HEK293 (cell line): ENCODE results near the gene PRXL2C.
"Not testable (repeated sequence)": the region's sequence is repeated elsewhere in the genome, so short reads cannot be mapped to it uniquely, and the experiment has no call there.

Experiments used
- CTCF ChIA-PET: fragments of 350-600 bp; formaldehyde crosslinking; extraction: SDS; loops from one replicate; lab custom pipeline; 2021; ENCODE audit warnings: antibody characterized with exemption; lab: Yijun Ruan, JAX
- POLR2A ChIA-PET: fragments of 300-600 bp; formaldehyde crosslinking; extraction: SDS; loops from one replicate; lab custom pipeline; 2020; ENCODE audit warnings: antibody characterized with exemption, inconsistent platforms; lab: Yijun Ruan, JAX
- H3K27ac ChIP-seq: fragments of 200-500 bp; sonication (Bioruptor generic); 2 replicates; pipeline ENCODE4 v1.5.1; 2014; ENCODE audit warnings: low read depth, low read length, control low read depth, inconsistent platforms; ENCODE audit errors: extremely low read depth
- H3K36me3 ChIP-seq, 2 experiments: fragments of 200-500 bp in 1 of 2; sonication (Bioruptor generic) in 1 of 2; 1 replicate in 1 of 2; 2 replicates in 1 of 2; pipeline ENCODE4 v1.5.1; 2014 to 2017; ENCODE audit warnings: inconsistent platforms in 2 of 2, low read length in 2 of 2; ENCODE audit not compliant: control insufficient read depth in 2 of 2, insufficient read depth in 1 of 2
- H3K4me1 ChIP-seq: fragments of 200-500 bp; sonication (Bioruptor generic); 2 replicates; pipeline ENCODE4 v1.5.1; 2014; ENCODE audit warnings: mild to moderate bottlenecking, low read length, inconsistent platforms; ENCODE audit not compliant: control insufficient read depth, insufficient read depth
- H3K4me3 ChIP-seq: 2 replicates; pipeline ENCODE4 v1.5.1; 2011; ENCODE audit warnings: low read depth, mild to moderate bottlenecking, control low read depth, low read length, moderate library complexity
- H3K9me3 ChIP-seq: fragments of 200-500 bp; sonication (Bioruptor generic); 2 replicates; pipeline ENCODE4 v1.5.1; 2014; ENCODE audit warnings: low read depth, low read length, inconsistent platforms; ENCODE audit not compliant: control insufficient read depth, insufficient read depth
- BCL11B ChIP-seq: fragments of 450-650 bp; formaldehyde crosslinking; IDR thresholded peaks from 2 replicates; pipeline ENCODE4 v1.5.1; 2016; ENCODE audit warnings: low read depth, missing biosample characterization, missing genetic modification characterization
- KLF9 ChIP-seq: fragments of 450-650 bp; formaldehyde crosslinking; IDR thresholded peaks from 2 replicates; pipeline ENCODE4 v1.5.1; 2016; ENCODE audit warnings: missing biosample characterization, missing genetic modification characterization, low read depth
- MEIS1 ChIP-seq: sonication (generic); formaldehyde crosslinking; IDR thresholded peaks from 2 replicates; pipeline ENCODE4 v1.8.1; 2022; ENCODE audit warnings: missing genetic modification reagents, mild to moderate bottlenecking, borderline replicate concordance
- ZBTB20 ChIP-seq: fragments of 450-650 bp; formaldehyde crosslinking; IDR thresholded peaks from 2 replicates; pipeline ENCODE4 v1.5.1; 2016; ENCODE audit warnings: missing biosample characterization, missing genetic modification characterization
- ZNF132 ChIP-seq: fragments of 450-650 bp; formaldehyde crosslinking; IDR thresholded peaks from 2 replicates; pipeline ENCODE4 v1.5.1; 2017; ENCODE audit warnings: missing biosample characterization, missing genetic modification characterization, borderline replicate concordance
- ZNF146 ChIP-seq: fragments of 450-650 bp; formaldehyde crosslinking; IDR thresholded peaks from 2 replicates; pipeline ENCODE4 v1.5.1; 2016; ENCODE audit warnings: missing biosample characterization, missing genetic modification characterization
- ZNF157 ChIP-seq: fragments of 450-650 bp; formaldehyde crosslinking; IDR thresholded peaks from 2 replicates; pipeline ENCODE4 v1.5.1; 2016; ENCODE audit warnings: missing biosample characterization, missing genetic modification characterization
- ZNF274 ChIP-seq, 2 experiments: fragments of 200-500 bp in 1 of 2; fragments of 450-650 bp in 1 of 2; sonication (Bioruptor generic) in 1 of 2; formaldehyde crosslinking in 1 of 2; IDR thresholded peaks; 2 replicates each; pipeline versions ENCODE4 v1.5.1 to v1.6.1; 2014 to 2016; ENCODE audit warnings: borderline replicate concordance in 1 of 2, inconsistent platforms in 1 of 2, low read length in 1 of 2, missing biosample characterization in 1 of 2, missing genetic modification characterization in 1 of 2
- ZNF335 ChIP-seq: fragments of 450-650 bp; formaldehyde crosslinking; conservative IDR thresholded peaks from 2 replicates; pipeline ENCODE4 v1.5.1; 2016; ENCODE audit warnings: missing biosample characterization, missing genetic modification characterization
- ZNF354C ChIP-seq: fragments of 450-650 bp; formaldehyde crosslinking; IDR thresholded peaks from 2 replicates; pipeline ENCODE4 v1.5.1; 2016; ENCODE audit warnings: missing biosample characterization, missing genetic modification characterization, low read depth, borderline replicate concordance
- ZNF423 ChIP-seq: fragments of 450-650 bp; formaldehyde crosslinking; IDR thresholded peaks from 2 replicates; pipeline ENCODE4 v1.5.1; 2016; ENCODE audit warnings: missing biosample characterization, missing genetic modification characterization
- ZNF585B ChIP-seq: fragments of 450-650 bp; formaldehyde crosslinking; IDR thresholded peaks from 2 replicates; pipeline ENCODE4 v1.5.1; 2016; ENCODE audit warnings: missing biosample characterization, missing genetic modification characterization
- ZNF600 ChIP-seq: fragments of 450-650 bp; formaldehyde crosslinking; IDR thresholded peaks from 2 replicates; pipeline ENCODE4 v1.5.1; 2016; ENCODE audit warnings: missing biosample characterization, missing genetic modification characterization
- ZNF621 ChIP-seq: fragments of 450-650 bp; formaldehyde crosslinking; IDR thresholded peaks from 2 replicates; pipeline ENCODE4 v1.5.1; 2017; ENCODE audit warnings: missing biosample characterization, missing genetic modification characterization
- ZNF670 ChIP-seq: fragments of 450-650 bp; formaldehyde crosslinking; IDR thresholded peaks from 2 replicates; pipeline ENCODE4 v1.5.1; 2016; ENCODE audit warnings: missing biosample characterization, missing genetic modification characterization, low read depth
- ZNF707 ChIP-seq: fragments of 450-650 bp; formaldehyde crosslinking; IDR thresholded peaks from 2 replicates; pipeline ENCODE4 v1.5.1; 2016; ENCODE audit warnings: missing biosample characterization, missing genetic modification characterization
- ZNF776 ChIP-seq: fragments of 450-650 bp; formaldehyde crosslinking; IDR thresholded peaks from 2 replicates; pipeline ENCODE4 v1.5.0; 2017; ENCODE audit warnings: missing biosample characterization, missing genetic modification characterization, borderline replicate concordance
- TF ChIP-seq, protein P1 (sequence below): fragments of 450-650 bp; formaldehyde crosslinking; IDR thresholded peaks from 2 replicates; pipeline ENCODE4 v1.5.1; 2016; ENCODE audit warnings: missing biosample characterization, missing genetic modification characterization, borderline replicate concordance
- TF ChIP-seq, protein P2 (sequence below): fragments of 450-650 bp; formaldehyde crosslinking; IDR thresholded peaks from 2 replicates; pipeline ENCODE4 v1.5.1; 2016; ENCODE audit warnings: missing biosample characterization, missing genetic modification characterization
- TF ChIP-seq, protein P3 (sequence below): fragments of 450-650 bp; formaldehyde crosslinking; IDR thresholded peaks from 2 replicates; pipeline ENCODE4 v1.5.1; 2016; ENCODE audit warnings: missing biosample characterization, missing genetic modification characterization, borderline replicate concordance

PRXL2C gene

DNA sequence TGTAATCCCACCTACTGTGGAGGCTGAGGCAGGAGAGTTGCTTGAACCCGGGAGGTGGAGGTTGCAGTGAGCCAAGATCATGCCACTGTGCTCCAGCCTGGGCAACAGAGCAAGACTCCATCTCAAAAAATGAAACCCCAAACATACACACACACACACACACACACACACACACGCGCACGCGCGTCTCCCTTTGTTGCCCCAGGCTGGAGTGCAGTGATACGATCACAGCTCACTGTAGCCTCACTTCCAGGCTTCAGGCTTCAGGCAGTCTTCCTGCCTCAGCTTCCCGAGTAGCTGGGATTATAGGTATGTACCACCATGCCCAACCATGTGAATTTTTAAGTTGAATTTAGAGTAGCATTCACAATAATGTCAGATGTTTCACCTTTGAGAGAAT, 21.5 kb downstream of the PRXL2C start:
- H3K9me3 ChIP-seq, H3K4me1 ChIP-seq, H3K4me3 ChIP-seq, H3K27ac ChIP-seq, POLR2A ChIA-PET, H3K36me3 ChIP-seq: not testable (repeated sequence)
- CTCF ChIA-PET = interaction anchor here (0.6 to 0.9 kb wide), 2 partner anchors 12 to 23 kb away, joined by 3 read pairs; no protein-coding TSS in a partner anchor

DNA sequence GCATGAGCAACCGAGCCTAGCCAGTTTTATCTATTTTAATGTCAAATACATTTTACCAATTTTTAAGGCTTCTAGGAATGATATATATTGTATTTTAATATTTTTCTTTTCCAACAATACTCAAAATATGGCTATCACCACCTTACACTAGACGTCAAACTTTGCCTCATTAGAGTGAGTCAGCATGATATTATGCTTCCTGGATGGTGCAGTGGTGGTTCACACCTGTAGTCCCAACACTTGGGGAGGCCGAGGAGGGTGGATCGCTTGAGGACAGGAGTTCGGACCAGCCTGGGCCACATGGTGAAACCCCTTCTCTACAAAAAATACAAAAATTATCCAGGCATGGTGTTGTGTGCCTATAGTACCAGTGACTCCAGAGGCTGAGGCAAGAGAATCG, 28.2 kb downstream of the PRXL2C start:
- no peaks in the 10 kb centered on the region for H3K4me1 ChIP-seq
- TF ChIP-seq ZNF423 (tag by site-specific recombination) (no peak), ZNF354C (tag by site-specific recombination) (no peak), ZNF670 (tag by site-specific recombination) (no peak), ZNF600 (tag by site-specific recombination) (no peak), KLF9 (tag by site-specific recombination) (no peak), ZNF157 (no peak), ZNF585B (tag by site-specific recombination) (no peak), ZNF776 (tag by site-specific recombination) (no peak)
- TF ChIP-seq, protein P1, sequence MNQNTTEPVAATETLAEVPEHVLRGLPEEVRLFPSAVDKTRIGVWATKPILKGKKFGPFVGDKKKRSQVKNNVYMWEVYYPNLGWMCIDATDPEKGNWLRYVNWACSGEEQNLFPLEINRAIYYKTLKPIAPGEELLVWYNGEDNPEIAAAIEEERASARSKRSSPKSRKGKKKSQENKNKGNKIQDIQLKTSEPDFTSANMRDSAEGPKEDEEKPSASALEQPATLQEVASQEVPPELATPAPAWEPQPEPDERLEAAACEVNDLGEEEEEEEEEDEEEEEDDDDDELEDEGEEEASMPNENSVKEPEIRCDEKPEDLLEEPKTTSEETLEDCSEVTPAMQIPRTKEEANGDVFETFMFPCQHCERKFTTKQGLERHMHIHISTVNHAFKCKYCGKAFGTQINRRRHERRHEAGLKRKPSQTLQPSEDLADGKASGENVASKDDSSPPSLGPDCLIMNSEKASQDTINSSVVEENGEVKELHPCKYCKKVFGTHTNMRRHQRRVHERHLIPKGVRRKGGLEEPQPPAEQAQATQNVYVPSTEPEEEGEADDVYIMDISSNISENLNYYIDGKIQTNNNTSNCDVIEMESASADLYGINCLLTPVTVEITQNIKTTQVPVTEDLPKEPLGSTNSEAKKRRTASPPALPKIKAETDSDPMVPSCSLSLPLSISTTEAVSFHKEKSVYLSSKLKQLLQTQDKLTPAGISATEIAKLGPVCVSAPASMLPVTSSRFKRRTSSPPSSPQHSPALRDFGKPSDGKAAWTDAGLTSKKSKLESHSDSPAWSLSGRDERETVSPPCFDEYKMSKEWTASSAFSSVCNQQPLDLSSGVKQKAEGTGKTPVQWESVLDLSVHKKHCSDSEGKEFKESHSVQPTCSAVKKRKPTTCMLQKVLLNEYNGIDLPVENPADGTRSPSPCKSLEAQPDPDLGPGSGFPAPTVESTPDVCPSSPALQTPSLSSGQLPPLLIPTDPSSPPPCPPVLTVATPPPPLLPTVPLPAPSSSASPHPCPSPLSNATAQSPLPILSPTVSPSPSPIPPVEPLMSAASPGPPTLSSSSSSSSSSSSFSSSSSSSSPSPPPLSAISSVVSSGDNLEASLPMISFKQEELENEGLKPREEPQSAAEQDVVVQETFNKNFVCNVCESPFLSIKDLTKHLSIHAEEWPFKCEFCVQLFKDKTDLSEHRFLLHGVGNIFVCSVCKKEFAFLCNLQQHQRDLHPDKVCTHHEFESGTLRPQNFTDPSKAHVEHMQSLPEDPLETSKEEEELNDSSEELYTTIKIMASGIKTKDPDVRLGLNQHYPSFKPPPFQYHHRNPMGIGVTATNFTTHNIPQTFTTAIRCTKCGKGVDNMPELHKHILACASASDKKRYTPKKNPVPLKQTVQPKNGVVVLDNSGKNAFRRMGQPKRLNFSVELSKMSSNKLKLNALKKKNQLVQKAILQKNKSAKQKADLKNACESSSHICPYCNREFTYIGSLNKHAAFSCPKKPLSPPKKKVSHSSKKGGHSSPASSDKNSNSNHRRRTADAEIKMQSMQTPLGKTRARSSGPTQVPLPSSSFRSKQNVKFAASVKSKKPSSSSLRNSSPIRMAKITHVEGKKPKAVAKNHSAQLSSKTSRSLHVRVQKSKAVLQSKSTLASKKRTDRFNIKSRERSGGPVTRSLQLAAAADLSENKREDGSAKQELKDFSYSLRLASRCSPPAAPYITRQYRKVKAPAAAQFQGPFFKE (tag by site-specific recombination) = no peak
- no peaks in the 10 kb centered on the region for H3K9me3 ChIP-seq
- no peak overlapping the region for H3K27ac ChIP-seq
- ChIA-PET CTCF (interaction anchor here (0.7 kb wide), 1 partner anchor 25 kb away, joined by 3 read pairs; no protein-coding TSS in a partner anchor), POLR2A (no interaction called here)
- H3K4me3 ChIP-seq = no peak overlapping the region
- no peaks in the 10 kb centered on the region for H3K36me3 ChIP-seq

DNA sequence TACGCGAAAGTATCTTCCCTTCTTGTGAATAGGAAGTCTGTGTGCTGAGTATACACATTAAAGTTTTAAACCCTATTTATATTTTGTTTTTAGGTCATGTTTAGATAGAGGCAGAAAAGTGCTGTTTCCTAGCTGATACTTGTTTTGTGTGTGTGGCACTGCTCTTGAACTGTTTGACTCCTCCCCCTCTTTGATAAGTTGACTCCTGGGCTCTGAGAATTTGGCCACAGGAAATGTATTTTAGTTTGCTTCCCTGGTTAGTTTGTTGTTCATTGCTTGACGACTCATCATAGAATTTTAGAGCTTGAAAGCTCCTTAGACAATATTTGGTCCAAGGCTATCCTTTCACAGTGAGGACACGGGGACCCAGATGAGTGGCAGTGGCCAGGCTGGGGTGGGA, 33.5 kb downstream of the PRXL2C start:
- TF ChIP-seq BCL11B (tag by site-specific recombination) (no peak), MEIS1 (CRISPR knock-in tag) (no peak), ZNF707 (no peak), ZNF335 (tag by site-specific recombination) (no peak), ZNF146 (tag by site-specific recombination) (no peak), ZNF274 (IDR thresholded peaks at IDR 0.05; ENCODE audit: low read length) (no peak), ZNF274 (tag by site-specific recombination; IDR thresholded peaks at IDR 0.05; ENCODE audit: borderline replicate concordance) (no peak), ZNF132 (no peak), ZNF621 (no peak), ZBTB20 (tag by site-specific recombination) (no peak)
- TF ChIP-seq, protein P2, sequence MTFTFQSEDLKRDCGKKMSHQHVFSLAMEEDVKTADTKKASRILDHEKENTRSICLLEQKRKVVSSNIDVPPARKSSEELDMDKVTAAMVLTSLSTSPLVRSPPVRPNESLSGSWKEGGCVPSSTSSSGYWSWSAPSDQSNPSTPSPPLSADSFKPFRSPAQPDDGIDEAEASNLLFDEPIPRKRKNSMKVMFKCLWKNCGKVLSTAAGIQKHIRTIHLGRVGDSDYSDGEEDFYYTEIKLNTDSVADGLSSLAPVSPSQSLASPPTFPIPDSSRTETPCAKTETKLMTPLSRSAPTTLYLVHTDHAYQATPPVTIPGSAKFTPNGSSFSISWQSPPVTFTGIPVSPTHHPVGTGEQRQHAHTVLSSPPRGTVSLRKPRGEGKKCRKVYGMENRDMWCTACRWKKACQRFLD (tag by site-specific recombination) = no peak
- TF ChIP-seq, protein P3, sequence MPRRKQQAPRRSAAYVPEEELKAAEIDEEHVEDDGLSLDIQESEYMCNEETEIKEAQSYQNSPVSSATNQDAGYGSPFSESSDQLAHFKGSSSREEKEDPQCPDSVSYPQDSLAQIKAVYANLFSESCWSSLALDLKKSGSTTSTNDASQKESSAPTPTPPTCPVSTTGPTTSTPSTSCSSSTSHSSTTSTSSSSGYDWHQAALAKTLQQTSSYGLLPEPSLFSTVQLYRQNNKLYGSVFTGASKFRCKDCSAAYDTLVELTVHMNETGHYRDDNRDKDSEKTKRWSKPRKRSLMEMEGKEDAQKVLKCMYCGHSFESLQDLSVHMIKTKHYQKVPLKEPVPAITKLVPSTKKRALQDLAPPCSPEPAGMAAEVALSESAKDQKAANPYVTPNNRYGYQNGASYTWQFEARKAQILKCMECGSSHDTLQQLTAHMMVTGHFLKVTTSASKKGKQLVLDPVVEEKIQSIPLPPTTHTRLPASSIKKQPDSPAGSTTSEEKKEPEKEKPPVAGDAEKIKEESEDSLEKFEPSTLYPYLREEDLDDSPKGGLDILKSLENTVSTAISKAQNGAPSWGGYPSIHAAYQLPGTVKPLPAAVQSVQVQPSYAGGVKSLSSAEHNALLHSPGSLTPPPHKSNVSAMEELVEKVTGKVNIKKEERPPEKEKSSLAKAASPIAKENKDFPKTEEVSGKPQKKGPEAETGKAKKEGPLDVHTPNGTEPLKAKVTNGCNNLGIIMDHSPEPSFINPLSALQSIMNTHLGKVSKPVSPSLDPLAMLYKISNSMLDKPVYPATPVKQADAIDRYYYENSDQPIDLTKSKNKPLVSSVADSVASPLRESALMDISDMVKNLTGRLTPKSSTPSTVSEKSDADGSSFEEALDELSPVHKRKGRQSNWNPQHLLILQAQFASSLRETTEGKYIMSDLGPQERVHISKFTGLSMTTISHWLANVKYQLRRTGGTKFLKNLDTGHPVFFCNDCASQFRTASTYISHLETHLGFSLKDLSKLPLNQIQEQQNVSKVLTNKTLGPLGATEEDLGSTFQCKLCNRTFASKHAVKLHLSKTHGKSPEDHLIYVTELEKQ = no peak
- no peak overlapping the region for H3K4me3 ChIP-seq
- no peak overlapping the region for H3K27ac ChIP-seq
- peaks cover 6% of the 10 kb centered on the region for H3K4me1 ChIP-seq
- H3K36me3 ChIP-seq = no peaks in the 10 kb centered on the region
- POLR2A ChIA-PET = no interaction called here
- H3K9me3 ChIP-seq = no peaks in the 10 kb centered on the region
- CTCF ChIA-PET = interaction anchor here (1.1 kb wide), 1 partner anchor 55 kb away, joined by 3 read pairs; no protein-coding TSS in a partner anchor
